Tibial artery (tissue), 4 donors: Measurements from ENCODE around the gene QPRT.
"Not testable (repeated sequence)": the region's sequence is repeated elsewhere in the genome, so short reads cannot be mapped to it uniquely, and the experiment has no call there.

Experiments
- DNase-seq, 2 donors: peaks; one replicate each; pipeline ENCODE4 v3.0.0-alpha.2; 2019
- H3K27ac ChIP-seq, 2 donors: fragments of 200-600 bp; sonication (generic) in 1 of 2; 1 replicate in 1 of 2; 2 replicates in 1 of 2; pipeline ENCODE4 v1.5.1; 2018 to 2019; ENCODE audit warnings: mild to moderate bottlenecking in 1 of 2
- H3K27me3 ChIP-seq, 2 donors: fragments of 200-600 bp; sonication (generic) in 1 of 2; one replicate each; pipeline versions ENCODE4 v1.5.1 to v1.6.0; 2016 to 2019
- H3K36me3 ChIP-seq, 3 donors: fragments of 200-600 bp; sonication (generic) in 2 of 3; one replicate each; pipeline ENCODE4 v1.5.1; 2016 to 2019; ENCODE audit warnings: mild to moderate bottlenecking in 2 of 3
- H3K4me1 ChIP-seq, 4 donors: fragments of 200-600 bp; sonication (generic) in 2 of 4; 1 replicate in 3 of 4; 2 replicates in 1 of 4; pipeline ENCODE4 v1.5.1; 2016 to 2019
- H3K4me3 ChIP-seq, 2 donors: fragments of 200-600 bp; sonication (generic) in 1 of 2; 1 replicate in 1 of 2; 2 replicates in 1 of 2; pipeline ENCODE4 v1.5.1; 2018 to 2019; ENCODE audit warnings: mild to moderate bottlenecking in 2 of 2
- H3K9me3 ChIP-seq, 3 donors: fragments of 200-600 bp; sonication (generic) in 1 of 3; one replicate each; pipeline ENCODE4 v1.5.1; 2016 to 2019
- intact Hi-C: fragments of 100-400 bp; cut with DNase I; formaldehyde crosslinking; loops from one replicate; pipeline ENCODE4 v1.15.0; 2023; ENCODE audit warnings: low total_unique reads
- TF ChIP-seq, protein P1 (sequence below), 2 experiments: fragments of 200-600 bp in 1 of 2; fragments of 450-650 bp in 1 of 2; IDR thresholded peaks; one replicate each; pipeline ENCODE4 v1.5.1; 2017 to 2019; ENCODE audit warnings: antibody characterized with exemption in 2 of 2, mild to moderate bottlenecking in 1 of 2, moderate library complexity in 1 of 2

QPRT gene

DNA sequence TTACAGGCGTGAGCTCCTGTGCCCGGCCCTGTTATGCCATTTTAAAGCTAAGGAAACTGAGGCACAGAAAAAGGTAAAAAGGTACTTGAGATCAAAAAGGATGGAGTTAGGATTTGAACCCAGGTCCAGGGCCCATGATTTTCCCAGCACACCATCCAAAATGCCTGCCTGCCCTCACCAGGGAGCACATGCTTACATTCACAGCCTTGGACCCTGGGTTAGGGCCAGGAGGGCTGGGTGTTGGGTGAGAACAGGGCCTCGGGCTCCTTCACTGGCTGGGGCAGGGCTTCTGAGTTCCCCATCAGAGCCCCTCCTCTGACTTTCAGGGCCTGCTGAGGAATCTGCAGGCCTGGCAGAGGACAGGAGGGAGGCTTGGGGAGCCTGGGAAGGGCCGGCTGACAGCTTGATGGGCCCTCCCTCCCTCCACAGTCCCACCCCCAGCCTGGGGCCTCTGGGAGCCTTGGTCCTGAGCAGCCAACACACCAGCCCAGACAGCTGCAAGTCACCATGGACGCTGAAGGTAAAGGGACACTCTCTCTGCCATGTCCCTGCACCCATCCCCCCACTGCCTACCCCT lies at the start of gene QPRT:
TSS of gene QPRT (plus strand) at position 490 of the 577 bp plus-strand sequence. CDS start at position 508, 18 bp downstream.
- intact Hi-C loops: no loop called here
- Histone ChIP-seq H3K4me3 (no peak within 1 kb of the TSS), H3K36me3 (no peaks in the 10 kb centered on the region), H3K9me3 (no peaks in the 10 kb centered on the region), H3K27ac (no peak within 1 kb of the TSS), H3K27me3 (peaks cover 0 to 14% of the 10 kb centered on the region in 2 donors), H3K4me1 (peaks cover 0 to 6% (median 0%) of the 10 kb centered on the region in 4 donors)
- no peak for DNase-seq
- TF ChIP-seq, protein P1, sequence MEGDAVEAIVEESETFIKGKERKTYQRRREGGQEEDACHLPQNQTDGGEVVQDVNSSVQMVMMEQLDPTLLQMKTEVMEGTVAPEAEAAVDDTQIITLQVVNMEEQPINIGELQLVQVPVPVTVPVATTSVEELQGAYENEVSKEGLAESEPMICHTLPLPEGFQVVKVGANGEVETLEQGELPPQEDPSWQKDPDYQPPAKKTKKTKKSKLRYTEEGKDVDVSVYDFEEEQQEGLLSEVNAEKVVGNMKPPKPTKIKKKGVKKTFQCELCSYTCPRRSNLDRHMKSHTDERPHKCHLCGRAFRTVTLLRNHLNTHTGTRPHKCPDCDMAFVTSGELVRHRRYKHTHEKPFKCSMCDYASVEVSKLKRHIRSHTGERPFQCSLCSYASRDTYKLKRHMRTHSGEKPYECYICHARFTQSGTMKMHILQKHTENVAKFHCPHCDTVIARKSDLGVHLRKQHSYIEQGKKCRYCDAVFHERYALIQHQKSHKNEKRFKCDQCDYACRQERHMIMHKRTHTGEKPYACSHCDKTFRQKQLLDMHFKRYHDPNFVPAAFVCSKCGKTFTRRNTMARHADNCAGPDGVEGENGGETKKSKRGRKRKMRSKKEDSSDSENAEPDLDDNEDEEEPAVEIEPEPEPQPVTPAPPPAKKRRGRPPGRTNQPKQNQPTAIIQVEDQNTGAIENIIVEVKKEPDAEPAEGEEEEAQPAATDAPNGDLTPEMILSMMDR (IDR thresholded peaks at IDR 0.05): no peak

DNA sequence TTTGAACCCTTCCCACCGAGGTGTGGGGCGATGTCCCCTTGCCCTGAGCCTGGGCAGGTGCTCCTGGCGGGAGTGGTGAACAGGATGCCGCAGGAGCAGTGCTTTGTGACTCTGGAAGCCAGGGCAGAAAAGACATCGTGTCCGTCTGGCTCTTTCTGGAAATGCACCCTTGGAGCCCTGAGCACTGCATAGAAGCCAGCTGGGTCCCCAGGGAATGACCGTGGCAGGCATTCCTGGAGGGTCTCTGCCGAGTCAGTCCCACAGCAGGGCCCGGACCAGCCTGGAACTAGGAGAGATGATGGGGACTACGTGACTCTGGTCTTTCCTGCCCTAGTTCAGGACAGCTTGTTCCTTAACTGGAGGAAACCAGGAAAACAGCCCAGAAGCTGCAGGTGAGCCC lies 49.7 kb upstream of the QPRT start:
- H3K9me3 ChIP-seq, H3K36me3 ChIP-seq, H3K4me3 ChIP-seq, intact Hi-C loops, H3K27me3 ChIP-seq: not testable (repeated sequence)
- peak in 1 of 2 donors; percentile 78 for DNase-seq
- peaks cover 0 to 17% (median 4%) of the 10 kb centered on the region in 4 donors for H3K4me1 ChIP-seq
- H3K27ac ChIP-seq: peak overlapping the region in 1 of 2 donors; percentile 61

DNA sequence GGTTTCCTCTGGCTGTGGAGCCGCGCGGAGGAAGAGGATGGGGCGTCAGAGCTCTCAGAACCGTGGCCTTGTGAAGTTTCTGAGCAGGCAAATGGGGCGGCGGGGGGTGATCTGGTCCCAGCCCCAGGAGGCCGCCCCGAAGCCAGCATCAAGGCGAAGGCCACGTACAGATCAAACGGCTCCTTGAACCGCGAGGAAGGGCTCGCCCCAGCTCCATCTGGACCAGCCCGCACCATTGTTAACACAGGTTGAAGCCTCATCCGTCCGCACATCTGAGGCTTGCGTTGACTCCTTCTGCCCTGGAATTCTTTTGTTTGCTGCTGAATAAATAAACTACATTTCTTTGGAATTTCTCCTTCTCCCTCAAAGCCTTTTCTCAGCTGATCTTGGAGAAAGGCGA lies 47.3 kb upstream of the QPRT start:
- DNase-seq, H3K4me1 ChIP-seq, H3K4me3 ChIP-seq, H3K27ac ChIP-seq, H3K27me3 ChIP-seq, intact Hi-C loops, H3K36me3 ChIP-seq, H3K9me3 ChIP-seq: not testable (repeated sequence)

DNA sequence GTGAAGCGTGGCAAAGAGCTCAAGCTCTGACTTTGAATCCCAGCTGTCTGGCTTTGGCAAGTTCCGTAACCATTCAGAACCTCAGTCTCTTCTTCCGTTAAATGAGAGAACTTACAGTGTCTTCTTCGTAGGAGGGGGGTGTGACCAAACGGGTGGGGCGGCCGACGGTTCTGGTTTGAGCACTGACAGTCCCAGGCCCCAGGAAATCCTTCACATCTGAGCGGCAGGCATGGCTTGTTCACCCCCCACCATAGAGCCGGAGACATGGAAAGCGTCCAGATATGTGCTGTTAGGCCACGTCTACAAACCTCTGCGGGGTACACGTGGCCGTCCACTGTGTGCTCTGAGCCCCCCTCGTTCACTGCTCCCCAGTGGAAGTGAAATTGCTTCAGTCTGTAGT lies 43.1 kb upstream of the QPRT start:
- H3K4me1 ChIP-seq, H3K36me3 ChIP-seq, intact Hi-C loops, DNase-seq, H3K27me3 ChIP-seq, H3K9me3 ChIP-seq, H3K27ac ChIP-seq, H3K4me3 ChIP-seq: not testable (repeated sequence)

DNA sequence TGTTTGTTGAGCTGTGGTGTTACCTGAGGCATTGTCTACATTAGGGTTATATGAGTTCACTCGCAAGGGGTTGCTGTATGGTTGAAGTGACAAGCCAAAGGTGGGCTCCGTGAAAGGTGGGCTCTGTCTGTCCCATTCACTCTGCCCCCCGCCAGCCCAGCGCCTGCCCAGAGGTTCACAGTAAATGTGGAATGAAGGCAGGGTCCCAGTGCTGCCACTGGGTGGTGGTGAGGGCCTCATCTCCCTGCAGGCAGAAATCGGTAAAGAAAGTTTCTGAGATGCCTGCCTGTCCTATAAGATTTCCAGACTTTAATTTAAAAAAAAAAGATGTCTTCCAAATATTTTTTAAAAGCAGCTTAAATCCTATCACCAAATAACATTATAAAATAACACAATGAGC lies 42.6 kb upstream of the QPRT start:
- H3K4me1 ChIP-seq, H3K9me3 ChIP-seq, DNase-seq, H3K36me3 ChIP-seq, H3K27me3 ChIP-seq, H3K4me3 ChIP-seq, intact Hi-C loops, H3K27ac ChIP-seq: not testable (repeated sequence)

DNA sequence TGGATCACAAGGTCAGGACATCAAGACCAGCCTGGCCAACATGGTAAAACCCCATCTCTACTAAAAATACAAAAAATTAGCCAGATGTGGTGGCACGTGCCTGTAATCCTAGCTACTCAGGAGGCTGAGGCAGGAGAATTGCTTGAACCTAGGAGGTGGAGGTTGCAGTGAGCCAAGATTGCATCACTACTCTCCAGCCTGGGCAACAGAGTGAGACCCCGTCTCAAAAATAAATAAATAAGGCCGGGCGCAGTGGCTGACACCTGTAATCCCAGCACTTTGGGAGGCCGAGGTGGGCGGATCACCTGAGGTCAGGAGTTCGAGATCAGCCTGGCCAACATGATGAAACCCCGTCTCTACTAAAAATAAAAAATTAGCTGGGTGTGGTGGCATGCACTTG lies 40.2 kb upstream of the QPRT start:
- intact Hi-C loops: not testable (repeated sequence)

DNA sequence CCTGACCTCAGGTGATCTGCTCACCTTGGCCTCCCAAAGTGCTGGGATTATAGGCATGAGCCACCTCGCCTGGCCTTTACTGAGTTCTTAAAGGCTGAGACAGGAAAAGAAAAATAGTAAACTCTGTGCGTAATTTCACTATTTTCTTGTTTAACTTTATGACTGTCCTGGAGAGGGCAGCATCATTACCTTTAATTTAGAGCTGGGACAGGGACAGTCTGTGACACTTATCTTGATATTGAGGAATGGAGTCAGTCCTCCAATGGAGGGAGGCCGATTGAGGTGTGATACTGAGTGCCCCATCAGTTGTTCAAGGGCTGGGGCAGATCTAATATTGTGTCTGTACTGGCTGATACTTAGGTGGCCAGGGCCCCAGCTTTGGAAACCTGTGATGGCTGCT lies 37.4 kb upstream of the QPRT start:
- no peaks in the 10 kb centered on the region for H3K9me3 ChIP-seq
- no peak overlapping the region for H3K27ac ChIP-seq
- TF ChIP-seq, protein P1 (IDR thresholded peaks at IDR 0.05): no peak
- no peak overlapping the region for H3K4me3 ChIP-seq
- no peak for DNase-seq
- H3K27me3 ChIP-seq: no peaks in the 10 kb centered on the region
- intact Hi-C loops: no loop called here
- no peaks in the 10 kb centered on the region for H3K4me1 ChIP-seq
- H3K36me3 ChIP-seq: no peaks in the 10 kb centered on the region

More for the DNA sequence above, 40.2 kb upstream of the QPRT start:
- H3K4me1 ChIP-seq, H3K36me3 ChIP-seq, H3K9me3 ChIP-seq, H3K27me3 ChIP-seq, DNase-seq, H3K4me3 ChIP-seq, H3K27ac ChIP-seq: not testable (repeated sequence)

DNA sequence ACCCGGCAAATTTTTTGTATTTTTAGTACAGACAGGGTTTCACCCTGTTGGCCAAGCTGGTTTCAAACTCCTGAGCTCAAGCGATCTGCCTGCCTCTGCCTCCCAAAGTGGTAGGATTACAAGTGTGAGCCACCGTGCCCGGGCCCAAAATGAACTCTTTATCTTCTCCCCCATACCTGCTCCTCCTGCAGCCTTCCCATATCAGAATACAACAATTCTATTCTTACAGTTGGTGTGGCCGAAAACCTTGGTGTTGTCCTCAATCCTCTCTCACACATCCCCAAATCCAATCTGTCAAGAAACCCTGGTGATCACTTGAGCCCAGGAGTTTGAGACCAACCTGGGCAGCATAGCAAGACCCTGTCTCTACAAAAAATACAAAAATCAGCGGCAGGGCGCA lies 35.4 kb upstream of the QPRT start:
- intact Hi-C loops: no loop called here
- Histone ChIP-seq H3K36me3 (no peaks in the 10 kb centered on the region), H3K4me1 (no peaks in the 10 kb centered on the region), H3K4me3 (no peak overlapping the region), H3K27me3 (no peaks in the 10 kb centered on the region), H3K27ac (no peak overlapping the region), H3K9me3 (no peaks in the 10 kb centered on the region)
- no peak for DNase-seq
- TF ChIP-seq, protein P1 (IDR thresholded peaks at IDR 0.05): no peak
